ENCODE measurements around the gene CCDC9. TPM values are rescaled to one million over a fixed set of nuclear protein-coding genes. Genes with fewer than 3 reads are reported as not detected.

The CCDC9 gene
- total RNA-seq, 2 donors from 2014 or later = 27.9 to 48.7 TPM

GRCh38 chr19:47226426-47227351 is 29.6 kb upstream of the CCDC9 start:
- peaks cover 12% of the 10 kb centered on the region for H3K4me1 ChIP-seq (replicated peaks)
- H3K27ac ChIP-seq = peak overlapping the region; percentile 98 to 99
- H3K9me3 ChIP-seq = no peaks in the 10 kb centered on the region
- no peaks in the 10 kb centered on the region for H3K27me3 ChIP-seq (replicated peaks; ENCODE audit: insufficient read depth)
- TF ChIP-seq CTCF (IDR thresholded peaks at IDR 0.05) (no peak), POLR2AphosphoS5 (IDR thresholded peaks at IDR 0.05) (peak; percentile 51), POLR2A (IDR thresholded peaks at IDR 0.05) (peak; percentile 43)
- H3K36me3 ChIP-seq = no peaks in the 10 kb centered on the region
- intact Hi-C loops (cut with DNase I) = no loop called here
- H3K4me3 ChIP-seq = peak overlapping the region; percentile 45 to 46
- WGBS = 15% methylated on average over 39 of the region's 56 CpGs
- DNase-seq (ENCODE audit: low spot score) = no peak

DNA sequence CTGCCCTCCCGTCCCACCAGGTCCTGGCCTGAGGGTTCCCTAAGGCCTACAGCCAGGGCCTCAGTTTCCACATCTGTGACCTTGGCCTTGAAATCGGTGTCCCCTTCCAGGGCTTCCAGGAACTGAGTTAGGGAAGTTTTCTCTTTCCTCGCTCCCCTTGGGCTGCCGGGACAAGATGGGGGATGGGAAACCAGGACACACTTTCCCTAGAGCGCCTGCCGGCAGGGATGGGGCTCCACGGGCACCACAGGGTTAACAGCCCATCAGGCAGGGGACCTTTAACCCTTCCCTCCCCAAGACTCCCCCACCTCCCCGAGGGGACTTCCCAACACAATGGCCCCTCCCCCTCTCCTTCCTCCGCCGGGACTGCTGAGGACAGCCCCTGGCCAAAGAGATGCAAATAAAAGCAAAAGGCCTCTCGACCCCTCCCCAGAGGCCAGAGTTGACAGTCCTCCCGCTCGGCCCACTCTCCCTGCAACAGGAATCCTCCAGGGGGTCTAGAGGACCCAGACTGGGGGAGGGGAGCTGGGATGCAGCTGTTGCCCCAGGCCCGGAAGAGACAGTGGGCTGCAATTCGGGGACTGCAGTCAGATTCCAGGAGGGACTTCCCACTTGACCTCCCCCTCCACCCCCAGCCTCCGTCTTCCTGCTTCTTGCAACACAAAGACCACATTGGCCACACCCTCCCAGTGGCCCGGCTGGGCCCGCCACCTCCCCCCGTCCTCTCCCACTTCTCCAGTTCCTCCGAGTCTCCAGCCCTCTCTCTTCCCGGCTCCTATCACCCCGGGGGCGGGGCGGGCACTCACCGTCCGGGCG is 28.8 kb upstream of the CCDC9 start:
- intact Hi-C loops (cut with DNase I) = no loop called here
- Histone ChIP-seq H3K4me3 (peak overlapping the region; percentile 32 to 45), H3K4me1 (replicated peaks) (peaks cover 12% of the 10 kb centered on the region), H3K9me3 (no peaks in the 10 kb centered on the region), H3K27ac (peak overlapping the region; percentile 98 to 99), H3K36me3 (no peaks in the 10 kb centered on the region), H3K27me3 (replicated peaks; ENCODE audit: insufficient read depth) (no peaks in the 10 kb centered on the region)
- DNase-seq (ENCODE audit: low spot score) = peak; percentile 80
- 7% methylated on average over 27 of the region's 27 CpGs for WGBS
- TF ChIP-seq CTCF (IDR thresholded peaks at IDR 0.05) = no peak
- peak; percentile 45 for TF ChIP-seq POLR2AphosphoS5 (IDR thresholded peaks at IDR 0.05)
- peak; percentile 69 for TF ChIP-seq POLR2A (IDR thresholded peaks at IDR 0.05)

- no peak for DNase-seq (ENCODE audit: low spot score)
- TF ChIP-seq POLR2A (IDR thresholded peaks at IDR 0.05) (no peak), POLR2AphosphoS5 (IDR thresholded peaks at IDR 0.05) (no peak), CTCF (IDR thresholded peaks at IDR 0.05) (no peak)
- no peaks in the 10 kb centered on the region for H3K27me3 ChIP-seq (replicated peaks; ENCODE audit: insufficient read depth)
- H3K36me3 ChIP-seq = no peaks in the 10 kb centered on the region
- intact Hi-C loops (cut with DNase I) = no loop called here
- H3K9me3 ChIP-seq = no peaks in the 10 kb centered on the region
- WGBS = 5% methylated on average over 48 of the region's 50 CpGs
- H3K4me1 ChIP-seq (replicated peaks) = peaks cover 12% of the 10 kb centered on the region
- H3K27ac ChIP-seq = peak overlapping the region; percentile 98 to 99
- H3K4me3 ChIP-seq = peak overlapping the region; percentile 32 to 45
Observed at GRCh38 chr19:47228168-47228936, 28.0 kb upstream of the CCDC9 start.

- peak overlapping the region in 1 of 2 donors; percentile 85 for H3K4me3 ChIP-seq
- no peaks in the 10 kb centered on the region for H3K9me3 ChIP-seq
- 34% methylated on average over 10 of the region's 10 CpGs for WGBS
- no peaks in the 10 kb centered on the region for H3K36me3 ChIP-seq
- H3K4me1 ChIP-seq (replicated peaks) = peaks cover 12% of the 10 kb centered on the region
- peak overlapping the region; percentile 98 to 99 for H3K27ac ChIP-seq
- no peak for DNase-seq (ENCODE audit: low spot score)
- TF ChIP-seq POLR2A (IDR thresholded peaks at IDR 0.05) (no peak), POLR2AphosphoS5 (IDR thresholded peaks at IDR 0.05) (no peak), CTCF (IDR thresholded peaks at IDR 0.05) (no peak)
- intact Hi-C loops (cut with DNase I) = no loop called here
- H3K27me3 ChIP-seq (replicated peaks; ENCODE audit: insufficient read depth) = no peaks in the 10 kb centered on the region
Observed at GRCh38 chr19:47228937-47229675, 27.2 kb upstream of the CCDC9 start.

Data from prostate gland (tissue), 2 donors.